ENCODE results near the gene DLX3. TPM values are rescaled to one million over a fixed set of nuclear protein-coding genes. Genes with fewer than 3 reads are reported as not detected.

The DLX3 gene
- total RNA-seq, 1 experiment from 2014 or later, result 1.2 TPM

DNA sequence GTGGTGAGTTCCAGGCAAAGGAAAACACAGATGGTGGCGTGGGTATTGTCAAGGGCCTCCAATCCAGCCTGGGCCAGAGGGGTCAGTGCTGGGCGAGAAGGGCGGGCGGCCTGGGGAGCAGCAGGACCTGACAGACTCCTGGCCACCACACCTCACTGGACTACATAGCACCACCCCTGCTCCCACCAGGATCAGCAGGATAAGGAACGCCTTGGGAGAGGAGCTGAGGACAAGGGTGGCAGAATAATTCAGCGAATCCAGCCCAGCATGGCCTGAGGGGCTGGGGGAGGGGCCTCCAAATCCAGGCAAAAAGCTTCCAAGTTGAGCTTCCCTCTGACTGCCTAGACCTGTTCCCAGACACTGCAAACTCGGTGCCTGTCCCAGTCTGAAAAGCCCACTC, 19.5 kb downstream of the DLX3 start:
- no peak overlapping the region for H3K4me2 ChIP-seq
- H3K9me2 ChIP-seq (ENCODE audit: insufficient read depth), result no peaks in the 10 kb centered on the region
- H3K36me3 ChIP-seq (ENCODE audit: low read depth), result no peaks in the 10 kb centered on the region
- H4K20me1 ChIP-seq (ENCODE audit: insufficient read depth), result no peaks in the 10 kb centered on the region
- H3F3A ChIP-seq (ENCODE audit: insufficient read depth, low read depth), result peaks cover 9% of the 10 kb centered on the region; the same call in 1 of the 2 replicates
- peaks cover 33% of the 10 kb centered on the region for H3K27me3 ChIP-seq (ENCODE audit: insufficient read depth, low read depth)
- ChIA-PET POLR2A (ENCODE audit: unreplicated experiment) (no interaction called here), CTCF (no interaction called here)
- no peak overlapping the region for H3K4me3 ChIP-seq
- no peak for TF ChIP-seq EZH2 (IDR thresholded peaks at IDR 0.05; ENCODE audit: low read depth)
- TF ChIP-seq, protein P1, sequence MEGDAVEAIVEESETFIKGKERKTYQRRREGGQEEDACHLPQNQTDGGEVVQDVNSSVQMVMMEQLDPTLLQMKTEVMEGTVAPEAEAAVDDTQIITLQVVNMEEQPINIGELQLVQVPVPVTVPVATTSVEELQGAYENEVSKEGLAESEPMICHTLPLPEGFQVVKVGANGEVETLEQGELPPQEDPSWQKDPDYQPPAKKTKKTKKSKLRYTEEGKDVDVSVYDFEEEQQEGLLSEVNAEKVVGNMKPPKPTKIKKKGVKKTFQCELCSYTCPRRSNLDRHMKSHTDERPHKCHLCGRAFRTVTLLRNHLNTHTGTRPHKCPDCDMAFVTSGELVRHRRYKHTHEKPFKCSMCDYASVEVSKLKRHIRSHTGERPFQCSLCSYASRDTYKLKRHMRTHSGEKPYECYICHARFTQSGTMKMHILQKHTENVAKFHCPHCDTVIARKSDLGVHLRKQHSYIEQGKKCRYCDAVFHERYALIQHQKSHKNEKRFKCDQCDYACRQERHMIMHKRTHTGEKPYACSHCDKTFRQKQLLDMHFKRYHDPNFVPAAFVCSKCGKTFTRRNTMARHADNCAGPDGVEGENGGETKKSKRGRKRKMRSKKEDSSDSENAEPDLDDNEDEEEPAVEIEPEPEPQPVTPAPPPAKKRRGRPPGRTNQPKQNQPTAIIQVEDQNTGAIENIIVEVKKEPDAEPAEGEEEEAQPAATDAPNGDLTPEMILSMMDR (conservative IDR thresholded peaks at IDR 0.05), result no peak
- no peaks in the 10 kb centered on the region for H3K79me2 ChIP-seq (ENCODE audit: low read depth)
- H2AFZ ChIP-seq, result no peak overlapping the region
- intact Hi-C loops (cut with micrococcal nuclease; ENCODE audit: unreplicated experiment), result no loop called here
- H3K27ac ChIP-seq, result no peak overlapping the region
- no peak for DNase-seq
- no TSS peak for BruUV-seq (replicated peaks)
- no peaks in the 10 kb centered on the region for H3K9me3 ChIP-seq (ENCODE audit: insufficient read depth, low read depth)
- H3K4me1 ChIP-seq (replicated peaks; ENCODE audit: insufficient read depth), result peaks cover 10% of the 10 kb centered on the region; the same call in 1 of the 2 replicates

DNA sequence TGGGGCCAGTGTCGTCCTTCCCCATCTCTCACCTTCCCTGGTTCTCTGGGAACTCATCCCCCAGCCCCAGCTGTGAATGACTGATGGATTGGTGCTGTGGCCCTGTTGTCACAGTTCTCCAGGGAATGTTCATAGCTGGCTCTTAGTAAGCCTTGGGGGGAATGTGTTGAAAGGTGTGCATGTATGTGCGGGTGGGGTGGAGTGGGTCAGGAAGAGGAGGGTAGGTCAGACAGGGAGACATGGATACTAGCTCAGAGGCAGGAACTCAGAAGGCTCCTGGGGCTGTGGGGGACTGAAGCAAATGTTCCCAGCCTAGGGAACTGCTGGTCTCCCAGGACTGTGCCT, 21.8 kb downstream of the DLX3 start:
- H4K20me1 ChIP-seq (ENCODE audit: insufficient read depth), result no peaks in the 10 kb centered on the region
- no peak overlapping the region for H3K4me3 ChIP-seq
- BruUV-seq (replicated peaks), result no TSS peak
- no peak overlapping the region for H2AFZ ChIP-seq
- no peaks in the 10 kb centered on the region for H3K79me2 ChIP-seq (ENCODE audit: low read depth)
- H3K36me3 ChIP-seq (ENCODE audit: low read depth), result no peaks in the 10 kb centered on the region
- no peak overlapping the region for H3K4me2 ChIP-seq
- peaks cover 16% of the 10 kb centered on the region for H3F3A ChIP-seq (ENCODE audit: insufficient read depth, low read depth)
- no peak overlapping the region for H3K27ac ChIP-seq
- H3K4me1 ChIP-seq (replicated peaks; ENCODE audit: insufficient read depth), result peaks cover 11% of the 10 kb centered on the region
- TF ChIP-seq, protein P1 (conservative IDR thresholded peaks at IDR 0.05), result no peak
- no peak for TF ChIP-seq EZH2 (IDR thresholded peaks at IDR 0.05; ENCODE audit: low read depth)
- CTCF ChIA-PET, result interaction anchor here (0.5 kb wide), 1 partner anchor 144 kb away, joined by 6 read pairs; no protein-coding TSS in a partner anchor
- intact Hi-C loops (cut with micrococcal nuclease; ENCODE audit: unreplicated experiment), result no loop called here
- no peaks in the 10 kb centered on the region for H3K9me3 ChIP-seq (ENCODE audit: insufficient read depth, low read depth)
- H3K27me3 ChIP-seq (ENCODE audit: insufficient read depth, low read depth), result peaks cover 40% of the 10 kb centered on the region
- no peaks in the 10 kb centered on the region for H3K9me2 ChIP-seq (ENCODE audit: insufficient read depth)
- no peak for DNase-seq
- POLR2A ChIA-PET (ENCODE audit: unreplicated experiment), result no interaction called here

DNA sequence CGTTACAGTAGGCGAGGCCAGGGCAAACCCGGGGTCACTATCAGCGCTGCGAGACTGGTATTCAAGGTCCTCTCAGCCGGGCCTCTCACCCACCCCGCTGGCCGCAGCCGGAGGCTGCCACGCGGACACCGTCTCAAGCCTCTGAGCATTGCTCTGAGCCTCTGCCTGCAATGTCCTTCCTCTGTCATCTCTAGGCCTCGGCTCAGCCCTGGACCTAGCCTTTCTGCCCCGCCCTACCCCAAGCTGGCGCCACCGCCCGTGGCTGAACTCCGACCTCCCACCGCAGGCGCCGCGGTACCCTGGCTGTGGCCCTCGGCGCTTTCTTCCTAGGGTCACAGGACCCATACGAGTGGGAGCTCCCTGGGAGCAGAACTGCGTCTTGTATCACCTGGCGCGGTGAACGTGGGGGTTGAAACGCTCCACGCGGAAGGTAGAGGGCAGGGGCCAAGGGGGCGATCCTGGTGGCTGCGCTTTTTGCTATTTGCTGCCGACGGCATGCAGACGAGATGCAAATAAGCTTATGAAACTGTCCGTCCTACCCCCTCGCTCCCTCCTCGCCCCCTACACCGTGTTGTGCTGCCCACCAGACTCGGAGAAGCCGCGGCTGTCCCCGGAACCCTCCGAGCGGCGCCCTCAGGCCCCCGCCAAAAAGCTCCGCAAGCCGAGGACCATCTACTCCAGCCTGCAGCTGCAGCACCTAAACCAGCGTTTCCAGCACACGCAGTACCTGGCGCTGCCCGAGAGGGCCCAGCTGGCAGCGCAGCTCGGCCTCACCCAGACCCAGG, 22.3 kb downstream of the DLX3 start:
- Histone ChIP-seq H3K9me3 (ENCODE audit: insufficient read depth, low read depth) (no peaks in the 10 kb centered on the region), H3F3A (ENCODE audit: insufficient read depth, low read depth) (peaks cover 22% of the 10 kb centered on the region), H3K9me2 (ENCODE audit: insufficient read depth) (no peaks in the 10 kb centered on the region), H3K4me1 (replicated peaks; ENCODE audit: insufficient read depth) (peaks cover 15% of the 10 kb centered on the region), H4K20me1 (ENCODE audit: insufficient read depth) (no peaks in the 10 kb centered on the region), H3K79me2 (ENCODE audit: low read depth) (no peaks in the 10 kb centered on the region), H3K4me2 (no peak overlapping the region), H3K4me3 (no peak overlapping the region), H3K27me3 (ENCODE audit: insufficient read depth, low read depth) (peaks cover 40% of the 10 kb centered on the region), H3K27ac (no peak overlapping the region), H3K36me3 (ENCODE audit: low read depth) (no peaks in the 10 kb centered on the region), H2AFZ (no peak overlapping the region)
- CTCF ChIA-PET, result interaction anchor here (0.5 kb wide), 1 partner anchor 143 kb away, joined by 6 read pairs; no protein-coding TSS in a partner anchor
- POLR2A ChIA-PET (ENCODE audit: unreplicated experiment), result no interaction called here
- no TSS peak for BruUV-seq (replicated peaks)
- intact Hi-C loops (cut with micrococcal nuclease; ENCODE audit: unreplicated experiment), result no loop called here
- no peak for DNase-seq
- TF ChIP-seq EZH2 (IDR thresholded peaks at IDR 0.05; ENCODE audit: low read depth), result no peak
- TF ChIP-seq, protein P1 (conservative IDR thresholded peaks at IDR 0.05), result no peak

Measured in PC-9 (cell line).